RWPE2 (cell line): ENCODE results near the gene INPP5A.

Experiments
- ATAC-seq: fragments of 200-7000 bp; cut with Tn5 transposase; 3 replicates; pipeline ENCODE4 v1.9.1; 2021; ENCODE audit warnings: low read depth
- DNase-seq: peaks from one replicate; pipeline ENCODE4 v3.0.0-alpha.2; 2020; ENCODE audit warnings: low spot score
- H3K27ac ChIP-seq: fragments of 450-650 bp; 2 replicates; pipeline ENCODE4 v1.5.1; 2017; ENCODE audit warnings: mild to moderate bottlenecking; ENCODE audit not compliant: poor library complexity, severe bottlenecking
- H3K27me3 ChIP-seq: fragments of 250-450 bp; sonication (Bioruptor Pico); 2 replicates; pipeline ENCODE4 v1.5.1; 2021; ENCODE audit warnings: mild to moderate bottlenecking, moderate library complexity; ENCODE audit not compliant: insufficient read depth, poor library complexity, severe bottlenecking
- H3K36me3 ChIP-seq: fragments of 250-450 bp; sonication (Bioruptor Pico); 2 replicates; pipeline ENCODE4 v1.5.1; 2020; ENCODE audit warnings: low read depth, mild to moderate bottlenecking, moderate library complexity
- H3K4me1 ChIP-seq: fragments of 250-450 bp; sonication (Bioruptor Pico); 2 replicates; pipeline ENCODE4 v1.5.1; 2021; ENCODE audit warnings: mild to moderate bottlenecking, moderate library complexity; ENCODE audit not compliant: insufficient read depth, poor library complexity, severe bottlenecking
- H3K4me3 ChIP-seq: fragments of 250-450 bp; sonication (Bioruptor Pico); 2 replicates; pipeline ENCODE4 v1.5.1; 2021; ENCODE audit warnings: mild to moderate bottlenecking, moderate library complexity; ENCODE audit not compliant: severe bottlenecking
- H3K9me3 ChIP-seq: fragments of 250-450 bp; sonication (Bioruptor Pico); 2 replicates; pipeline ENCODE4 v1.5.1; 2021; ENCODE audit warnings: mild to moderate bottlenecking, moderate library complexity; ENCODE audit not compliant: severe bottlenecking
- CTCF ChIP-seq: fragments of 450-650 bp; IDR thresholded peaks from one replicate; pipeline ENCODE4 v1.5.1; 2017; ENCODE audit warnings: mild to moderate bottlenecking, moderate library complexity; ENCODE audit not compliant: poor library complexity, severe bottlenecking

Gene INPP5A

GRCh38 chr10:132684164-132684891 is 146.7 kb downstream of the INPP5A start:
- no peaks in the 10 kb centered on the region for H3K27me3 ChIP-seq
- peaks cover 20% of the 10 kb centered on the region for H3K4me1 ChIP-seq
- TF ChIP-seq CTCF: no peak
- H3K9me3 ChIP-seq: no peaks in the 10 kb centered on the region
- peak overlapping the region; percentile 75 for H3K27ac ChIP-seq
- H3K4me3 ChIP-seq: no peak overlapping the region
- DNase-seq: no peak
- H3K36me3 ChIP-seq: no peaks in the 10 kb centered on the region
- peak; percentile 40; the same call in 2 of the 3 replicates for ATAC-seq

- no peaks in the 10 kb centered on the region for H3K9me3 ChIP-seq
- H3K4me3 ChIP-seq: no peak overlapping the region
- H3K4me1 ChIP-seq: peaks cover 20% of the 10 kb centered on the region
- DNase-seq: peak; percentile 73
- peak overlapping the region; percentile 75 for H3K27ac ChIP-seq
- TF ChIP-seq CTCF: no peak
- ATAC-seq: peak; percentile 82
- H3K27me3 ChIP-seq: no peaks in the 10 kb centered on the region
- H3K36me3 ChIP-seq: no peaks in the 10 kb centered on the region
Measured at GRCh38 chr10:132685101-132685891, 147.7 kb downstream of the INPP5A start.

GRCh38 chr10:132685921-132686680 is 148.5 kb downstream of the INPP5A start:
- Histone ChIP-seq H3K9me3 (no peaks in the 10 kb centered on the region), H3K27me3 (no peaks in the 10 kb centered on the region), H3K4me3 (no peak overlapping the region), H3K36me3 (0 out of 2 replicates have a peak, but pooled peaks cover 3% of the 10 kb centered on the region), H3K4me1 (peaks cover 20% of the 10 kb centered on the region), H3K27ac (peak overlapping the region; percentile 75)
- ATAC-seq (no peak), DNase-seq (peak; percentile 45)
- no peak for TF ChIP-seq CTCF

- no peak overlapping the region for H3K27ac ChIP-seq
- H3K4me3 ChIP-seq: no peak overlapping the region
- peak; percentile 31 for DNase-seq
- peaks cover 20% of the 10 kb centered on the region for H3K4me1 ChIP-seq
- ATAC-seq: no peak
- no peak for TF ChIP-seq CTCF
- H3K9me3 ChIP-seq: no peaks in the 10 kb centered on the region
- H3K36me3 ChIP-seq: 0 out of 2 replicates have a peak, but pooled peaks cover 3% of the 10 kb centered on the region
- H3K27me3 ChIP-seq: no peaks in the 10 kb centered on the region
Measured at GRCh38 chr10:132687181-132687892, 149.8 kb downstream of the INPP5A start.
